Measurements from ENCODE around the gene MAB21L2.

- TF ChIP-seq CTCF (IDR thresholded peaks at IDR 0.05; ENCODE audit: poor library complexity) (no peak), EZH2 (IDR thresholded peaks at IDR 0.05; ENCODE audit: borderline replicate concordance) (no peak), EZH2phosphoT487 (IDR thresholded peaks at IDR 0.05; ENCODE audit: low read depth, severe bottlenecking, unreplicated experiment) (no peak)
Measured at GRCh38 chr4:150582146-150582872, at the start of gene MAB21L2.
